Measurements from ENCODE around the gene DDX24. TPM values are rescaled to one million over a fixed set of nuclear protein-coding genes. Genes with fewer than 3 reads are reported as not detected.

DDX24 gene
- total and polyA plus RNA-seq, 2 experiments from 2014 or later: 123 to 149 TPM

GRCh38 chr14:94021416-94022157 lies 59.4 kb downstream of the DDX24 start:
- no peak overlapping the region for H3K27ac ChIP-seq
- H3K36me3 ChIP-seq (ENCODE audit: low read depth): no peaks in the 10 kb centered on the region
- in situ Hi-C loops (cut with MboI): no loop called here
- H3K9me2 ChIP-seq (ENCODE audit: insufficient read depth): no peaks in the 10 kb centered on the region
- no peaks in the 10 kb centered on the region for H3K79me2 ChIP-seq (ENCODE audit: insufficient read depth)
- WGBS, 2 experiments (ENCODE audit: low coverage in 1 of 2, low lambda C conversion rate in 2 of 2, missing lambda C conversion rate in 2 of 2): 73 to 81% methylated on average over 10 of the region's 10 CpGs
- H3K9ac ChIP-seq: no peak overlapping the region
- H4K20me1 ChIP-seq (ENCODE audit: insufficient read depth): no peaks in the 10 kb centered on the region
- no peak for TF ChIP-seq EZH2phosphoT487 (IDR thresholded peaks at IDR 0.05; ENCODE audit: insufficient read depth, low read depth)
- TF ChIP-seq EZH2 (IDR thresholded peaks at IDR 0.05; ENCODE audit: insufficient read depth, poor library complexity, severe bottlenecking): no peak
- peaks cover 9% of the 10 kb centered on the region; the same call in 1 of the 2 replicates for H3K27me3 ChIP-seq (replicated peaks; ENCODE audit: insufficient read depth)
- H2AFZ ChIP-seq: no peak overlapping the region
- H3K4me2 ChIP-seq (ENCODE audit: unreplicated experiment): no peak overlapping the region
- no peaks in the 10 kb centered on the region for H3K4me1 ChIP-seq (ENCODE audit: insufficient read depth)
- no peaks in the 10 kb centered on the region for H3F3A ChIP-seq (ENCODE audit: insufficient read depth)
- H3K4me3 ChIP-seq: no peak overlapping the region
- DNase-seq: no peak
- H3K9me3 ChIP-seq (ENCODE audit: low read depth): no peaks in the 10 kb centered on the region

DNA sequence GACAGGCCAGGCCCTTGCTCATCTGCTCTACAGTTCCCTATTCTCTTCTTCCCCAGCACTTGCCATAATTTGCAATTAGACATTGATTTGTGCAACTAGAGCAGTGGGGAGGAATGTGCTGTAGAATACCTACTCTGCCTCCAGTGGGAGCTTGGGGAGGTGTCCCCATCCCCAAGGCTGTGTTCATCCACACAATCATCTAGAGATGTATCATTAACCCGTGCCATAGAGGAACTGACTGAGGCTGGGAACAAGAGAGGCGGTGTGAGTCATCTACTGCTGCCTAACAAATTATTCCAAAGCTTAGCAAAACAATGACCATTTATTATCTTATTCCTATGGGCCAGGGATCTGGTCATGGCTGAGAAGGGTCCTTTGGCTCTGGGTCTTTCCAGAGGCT lies 60.0 kb downstream of the DDX24 start:
- in situ Hi-C loops (cut with MboI): no loop called here
- H3K79me2 ChIP-seq (ENCODE audit: insufficient read depth): no peaks in the 10 kb centered on the region
- peaks cover 15% of the 10 kb centered on the region; the same call in 1 of the 2 replicates for H3K27me3 ChIP-seq (replicated peaks; ENCODE audit: insufficient read depth)
- H3F3A ChIP-seq (ENCODE audit: insufficient read depth): no peaks in the 10 kb centered on the region
- 48 to 55% methylated on average over 2 of the region's 2 CpGs for WGBS, 2 experiments (ENCODE audit: low coverage in 1 of 2, low lambda C conversion rate in 2 of 2, missing lambda C conversion rate in 2 of 2)
- H3K4me3 ChIP-seq: no peak overlapping the region
- H2AFZ ChIP-seq: no peak overlapping the region
- no peak overlapping the region for H3K4me2 ChIP-seq (ENCODE audit: unreplicated experiment)
- H3K9me2 ChIP-seq (ENCODE audit: insufficient read depth): no peaks in the 10 kb centered on the region
- H4K20me1 ChIP-seq (ENCODE audit: insufficient read depth): no peaks in the 10 kb centered on the region
- no peak overlapping the region for H3K9ac ChIP-seq
- no peaks in the 10 kb centered on the region for H3K4me1 ChIP-seq (ENCODE audit: insufficient read depth)
- H3K9me3 ChIP-seq (ENCODE audit: low read depth): no peaks in the 10 kb centered on the region
- no peak for TF ChIP-seq EZH2 (IDR thresholded peaks at IDR 0.05; ENCODE audit: insufficient read depth, poor library complexity, severe bottlenecking)
- no peak for TF ChIP-seq EZH2phosphoT487 (IDR thresholded peaks at IDR 0.05; ENCODE audit: insufficient read depth, low read depth)
- peak; percentile 62 for DNase-seq
- no peak overlapping the region for H3K27ac ChIP-seq
- no peaks in the 10 kb centered on the region for H3K36me3 ChIP-seq (ENCODE audit: low read depth)

DNA sequence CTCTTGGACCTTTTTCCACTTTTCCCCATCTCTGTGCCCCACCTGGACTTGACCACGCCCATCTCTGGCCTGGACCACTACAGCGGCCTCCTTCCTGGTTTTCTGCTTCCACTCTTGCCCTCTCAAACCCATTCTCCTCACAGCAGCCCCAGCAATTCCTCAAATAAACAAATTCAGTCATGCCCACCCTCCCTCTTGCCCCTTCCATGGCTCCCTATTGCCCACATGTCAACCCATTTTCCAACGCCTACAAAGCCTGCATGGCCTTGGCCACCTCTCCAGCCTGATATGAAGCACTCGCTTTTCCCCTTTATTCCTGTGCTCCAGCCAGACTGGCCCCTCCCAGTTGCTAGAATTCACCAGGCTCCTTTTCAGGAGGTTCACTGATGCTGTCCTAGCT lies 60.7 kb downstream of the DDX24 start:
- no peaks in the 10 kb centered on the region for H3F3A ChIP-seq (ENCODE audit: insufficient read depth)
- no peak overlapping the region for H3K4me3 ChIP-seq
- H3K27ac ChIP-seq: no peak overlapping the region
- DNase-seq: no peak
- in situ Hi-C loops (cut with MboI): no loop called here
- no peaks in the 10 kb centered on the region for H3K79me2 ChIP-seq (ENCODE audit: insufficient read depth)
- H3K36me3 ChIP-seq (ENCODE audit: low read depth): no peaks in the 10 kb centered on the region
- H4K20me1 ChIP-seq (ENCODE audit: insufficient read depth): no peaks in the 10 kb centered on the region
- no peak overlapping the region for H2AFZ ChIP-seq
- H3K4me1 ChIP-seq (ENCODE audit: insufficient read depth): no peaks in the 10 kb centered on the region
- no peak overlapping the region for H3K4me2 ChIP-seq (ENCODE audit: unreplicated experiment)
- H3K9me3 ChIP-seq (ENCODE audit: low read depth): no peaks in the 10 kb centered on the region
- 57 to 64% methylated on average over 4 of the region's 4 CpGs for WGBS, 2 experiments (ENCODE audit: low coverage in 1 of 2, low lambda C conversion rate in 2 of 2, missing lambda C conversion rate in 2 of 2)
- peaks cover 22% of the 10 kb centered on the region; the same call in 1 of the 2 replicates for H3K27me3 ChIP-seq (replicated peaks; ENCODE audit: insufficient read depth)
- TF ChIP-seq EZH2phosphoT487 (IDR thresholded peaks at IDR 0.05; ENCODE audit: insufficient read depth, low read depth) (no peak), EZH2 (IDR thresholded peaks at IDR 0.05; ENCODE audit: insufficient read depth, poor library complexity, severe bottlenecking) (no peak)
- no peak overlapping the region for H3K9ac ChIP-seq
- no peaks in the 10 kb centered on the region for H3K9me2 ChIP-seq (ENCODE audit: insufficient read depth)

DNA sequence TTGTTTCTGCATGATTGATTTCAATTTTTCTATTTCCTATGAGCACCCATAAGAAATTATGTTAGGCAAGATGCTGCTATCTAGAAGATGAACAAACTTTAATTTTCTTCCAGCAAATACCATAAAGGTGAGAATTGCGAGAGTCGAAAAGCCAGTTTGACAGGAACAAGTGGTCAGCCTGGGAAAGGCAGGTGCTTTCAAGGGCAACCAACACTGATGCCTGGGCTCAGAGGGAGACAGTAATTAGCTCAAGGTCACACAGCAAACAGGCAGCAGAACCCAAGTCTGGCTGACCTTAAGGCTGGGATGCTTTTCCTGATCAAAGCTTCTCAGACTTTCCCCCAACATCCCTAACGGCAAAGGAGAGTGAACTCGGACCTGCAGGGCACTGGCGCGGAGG lies 61.7 kb downstream of the DDX24 start:
- no peak overlapping the region for H3K4me3 ChIP-seq
- no peak for DNase-seq
- H3K9ac ChIP-seq: no peak overlapping the region
- no peak overlapping the region for H3K27ac ChIP-seq
- H3K9me3 ChIP-seq (ENCODE audit: low read depth): no peaks in the 10 kb centered on the region
- no peaks in the 10 kb centered on the region for H3K36me3 ChIP-seq (ENCODE audit: low read depth)
- no peaks in the 10 kb centered on the region for H3K9me2 ChIP-seq (ENCODE audit: insufficient read depth)
- no peaks in the 10 kb centered on the region for H3F3A ChIP-seq (ENCODE audit: insufficient read depth)
- no peak overlapping the region for H3K4me2 ChIP-seq (ENCODE audit: unreplicated experiment)
- in situ Hi-C loops (cut with MboI): no loop called here
- H3K27me3 ChIP-seq (replicated peaks; ENCODE audit: insufficient read depth): peaks cover 22% of the 10 kb centered on the region
- H3K79me2 ChIP-seq (ENCODE audit: insufficient read depth): no peaks in the 10 kb centered on the region
- H3K4me1 ChIP-seq (ENCODE audit: insufficient read depth): no peaks in the 10 kb centered on the region
- H4K20me1 ChIP-seq (ENCODE audit: insufficient read depth): no peaks in the 10 kb centered on the region
- H2AFZ ChIP-seq: no peak overlapping the region
- TF ChIP-seq EZH2 (IDR thresholded peaks at IDR 0.05; ENCODE audit: insufficient read depth, poor library complexity, severe bottlenecking): no peak
- no peak for TF ChIP-seq EZH2phosphoT487 (IDR thresholded peaks at IDR 0.05; ENCODE audit: insufficient read depth, low read depth)
- WGBS, 2 experiments (ENCODE audit: low coverage in 1 of 2, low lambda C conversion rate in 2 of 2, missing lambda C conversion rate in 2 of 2): 72 to 75% methylated on average over 6 of the region's 6 CpGs
